HCT116 (cell line): ENCODE measurements around the gene STC2. TPM values are rescaled to one million over a fixed set of nuclear protein-coding genes. Genes with fewer than 3 reads are reported as not detected.

Experiments
- ATAC-seq: fragments of 200-7000 bp; cut with Tn5 transposase; 2 replicates; pipeline ENCODE4 v1.9.1; 2020; ENCODE audit warnings: mild to moderate bottlenecking, moderate library complexity
- BruUV-seq: library from RNA; stranded (reverse); fragments of 400-500 nt; replicated peaks from 2 replicates; lab custom pipeline; 2021; lab: Mats Ljungman, UMichigan
- CTCF ChIA-PET: fragments of 300-600 bp; sonication (Branson Sonifier 250); formaldehyde crosslinking; loops from one replicate; lab custom pipeline; 2021; ENCODE audit warnings: antibody characterized with exemption; lab: Charles Lee
- POLR2A ChIA-PET: fragments of 300-600, 350-600 bp; sonication (Branson Sonifier 250); formaldehyde crosslinking; loops from one replicate; lab custom pipeline; 2021; ENCODE audit warnings: antibody characterized with exemption; lab: Charles Lee
- RAD21 ChIA-PET, 2 experiments: fragments of 300-600 bp; sonication (Branson Sonifier 250); formaldehyde crosslinking; loops; one replicate each; lab custom pipeline; 2023; ENCODE audit warnings: low total read pairs in 2 of 2; ENCODE audit not compliant: uncharacterized antibody in 2 of 2, unreplicated experiment in 2 of 2, low non-redundant PET in 1 of 2; lab: Charles Lee
- DNase-seq: peaks from one replicate; pipeline ENCODE4 v3.0.0-alpha.2; 2010; ENCODE audit warnings: low read depth, low spot score
- H2AFZ ChIP-seq: fragments of 200-600 bp; shearing (Covaris generic), sonication (generic); 2 replicates; pipeline ENCODE4 v1.6.1; 2017; ENCODE audit warnings: low read depth, mixed run types, mixed read lengths, antibody characterized with exemption, low read length; ENCODE audit not compliant: poor library complexity, severe bottlenecking
- H3K27ac ChIP-seq: 2 replicates; pipeline ENCODE4 v1.5.1; 2012; ENCODE audit warnings: low read depth, low read length
- H3K27me3 ChIP-seq: fragments of 200-600 bp; sonication (generic); 2 replicates; pipeline ENCODE4 v1.6.1; 2016; ENCODE audit warnings: mixed run types, low read length, mixed read lengths; ENCODE audit not compliant: insufficient read depth
- H3K36me3 ChIP-seq, 2 experiments: fragments of 200-500 bp in 1 of 2; fragments of 200-600 bp in 1 of 2; sonication (Bioruptor generic) in 1 of 2; sonication (generic) in 1 of 2; 2 replicates each; pipeline versions ENCODE4 v1.5.1 to v1.6.1; 2014 to 2016; ENCODE audit warnings: low read length in 2 of 2, inconsistent platforms in 1 of 2, mixed read lengths in 1 of 2, mixed run types in 1 of 2; ENCODE audit not compliant: insufficient read depth in 2 of 2, control insufficient read depth in 1 of 2
- H3K4me1 ChIP-seq, 2 experiments: fragments of 200-600 bp in 1 of 2; sonication (generic) in 1 of 2; 2 replicates each; pipeline versions ENCODE4 v1.5.1 to v1.6.1; 2012 to 2017; ENCODE audit warnings: low read length in 2 of 2, inconsistent platforms in 1 of 2, mild to moderate bottlenecking in 1 of 2, mixed read lengths in 1 of 2, mixed run types in 1 of 2, moderate library complexity in 1 of 2; ENCODE audit not compliant: insufficient read depth in 2 of 2, control insufficient read depth in 1 of 2
- H3K4me2 ChIP-seq: fragments of 200-600 bp; sonication (generic); 2 replicates; pipeline ENCODE4 v1.6.1; 2017; ENCODE audit warnings: mixed run types, low read length, mixed read lengths
- H3K4me3 ChIP-seq, 2 experiments: fragments of 200-600 bp in 1 of 2; sonication (generic) in 1 of 2; replicated peaks in 1 of 2; 2 replicates each; pipeline ENCODE4 v1.5.1; 2011 to 2016; ENCODE audit warnings: low read length in 2 of 2, control low read depth in 1 of 2, low read depth in 1 of 2, mild to moderate bottlenecking in 1 of 2, mixed read lengths in 1 of 2, mixed run types in 1 of 2
- H3K79me2 ChIP-seq: fragments of 200-600 bp; sonication (generic); 2 replicates; pipeline ENCODE4 v1.6.1; 2017; ENCODE audit warnings: mild to moderate bottlenecking, mixed run types, low read length, moderate library complexity, mixed read lengths; ENCODE audit not compliant: insufficient read depth
- H3K9ac ChIP-seq: fragments of 200-600 bp; sonication (generic); 2 replicates; pipeline ENCODE4 v1.6.1; 2016; ENCODE audit warnings: low read length, mixed read lengths
- H3K9me2 ChIP-seq: fragments of 200-600 bp; sonication (generic), shearing (Covaris generic); 2 replicates; pipeline ENCODE4 v1.6.1; 2017; ENCODE audit warnings: mixed run types, mild to moderate bottlenecking, moderate library complexity; ENCODE audit not compliant: insufficient read depth
- H3K9me3 ChIP-seq, 2 experiments: fragments of 200-500 bp in 1 of 2; fragments of 200-600 bp in 1 of 2; sonication (Bioruptor generic) in 1 of 2; sonication (generic) in 1 of 2; 2 replicates each; pipeline ENCODE4 v1.6.1; 2014 to 2017; ENCODE audit warnings: low read length in 2 of 2, mixed read lengths in 2 of 2, inconsistent platforms in 1 of 2, low read depth in 1 of 2, mild to moderate bottlenecking in 1 of 2, mixed run types in 1 of 2, moderate library complexity in 1 of 2; ENCODE audit not compliant: control insufficient read depth in 1 of 2, insufficient read depth in 1 of 2
- H4K20me1 ChIP-seq: fragments of 200-600 bp; sonication (generic), shearing (Covaris generic); 2 replicates; pipeline ENCODE4 v1.6.1; 2017; ENCODE audit warnings: mixed run types, mild to moderate bottlenecking, moderate library complexity; ENCODE audit not compliant: insufficient read depth
- CBX3 ChIP-seq: IDR thresholded peaks from 2 replicates; pipeline ENCODE4 v1.6.1; 2012; ENCODE audit warnings: low read depth
- CTCF ChIP-seq, 3 experiments: fragments of 200-600 bp in 1 of 3; sonication (generic) in 1 of 3; IDR thresholded peaks in 2 of 3; conservative IDR thresholded peaks in 1 of 3; 2 replicates each; pipeline ENCODE4 v1.5.1; 2012 to 2017; ENCODE audit warnings: low read depth in 2 of 3, low read length in 2 of 3, antibody characterized with exemption in 1 of 3, borderline replicate concordance in 1 of 3, control low read depth in 1 of 3, mild to moderate bottlenecking in 1 of 3, mixed read lengths in 1 of 3, mixed run types in 1 of 3, moderate library complexity in 1 of 3; ENCODE audit not compliant: insufficient read depth in 1 of 3
- EZH2phosphoT487 ChIP-seq: fragments of 200-600 bp; IDR thresholded peaks from 2 replicates; pipeline ENCODE4 v1.6.1; 2018; ENCODE audit warnings: antibody characterized with exemption, borderline replicate concordance
- JUND ChIP-seq: IDR thresholded peaks from 2 replicates; pipeline ENCODE4 v1.6.1; 2012
- MAX ChIP-seq: IDR thresholded peaks from 2 replicates; pipeline ENCODE4 v1.6.1; 2012
- POLR2A ChIP-seq: IDR thresholded peaks from 2 replicates; pipeline ENCODE4 v1.7.0; 2011; ENCODE audit warnings: borderline replicate concordance; ENCODE audit not compliant: insufficient read depth, insufficient read length; ENCODE audit errors: extremely low read depth
- POLR2AphosphoS5 ChIP-seq: IDR thresholded peaks from 2 replicates; pipeline ENCODE4 v1.6.1; 2011; ENCODE audit warnings: mild to moderate bottlenecking, low read depth, low read length, moderate library complexity
- SIN3A ChIP-seq: IDR thresholded peaks from 2 replicates; pipeline ENCODE4 v1.6.1; 2012; ENCODE audit warnings: low read depth
- SP1 ChIP-seq: IDR thresholded peaks from 2 replicates; pipeline ENCODE4 v1.6.1; 2012; ENCODE audit warnings: low read depth
- SRF ChIP-seq: IDR thresholded peaks from 2 replicates; pipeline ENCODE4 v1.6.1; 2012; ENCODE audit warnings: low read depth
- TCF7L2 ChIP-seq: IDR thresholded peaks from 2 replicates; pipeline ENCODE4 v1.7.0; 2011; ENCODE audit warnings: borderline replicate concordance, inconsistent platforms; ENCODE audit not compliant: insufficient read depth, insufficient read length; ENCODE audit errors: extremely low read depth
- YY1 ChIP-seq: IDR thresholded peaks from 2 replicates; pipeline ENCODE4 v1.6.1; 2011; ENCODE audit warnings: low read length, low read depth, moderate library complexity, mild to moderate bottlenecking; ENCODE audit not compliant: insufficient replicate concordance; ENCODE audit errors: extremely low read depth
- ZNF274 ChIP-seq: fragments of 200-500 bp; sonication (Bioruptor generic); IDR thresholded peaks from 2 replicates; pipeline ENCODE4 v1.6.1; 2014; ENCODE audit warnings: mild to moderate bottlenecking, low read depth, low read length, inconsistent platforms
- intact Hi-C: fragments of 100-400 bp; cut with micrococcal nuclease; formaldehyde crosslinking; loops from 2 replicates; pipeline ENCODE4 v1.10.0; 2022
- total RNA-seq: library from RNA; stranded (reverse); gene quantifications from one replicate; pipeline ENCODE4 v1.2.1, GENCODE V29; 2021; ENCODE audit not compliant: unreplicated experiment

STC2 gene
- total RNA-seq, 1 experiment from 2014 or later, result 97.3 TPM

- no peak for TF ChIP-seq ZNF274
- TF ChIP-seq YY1, result no peak
- TF ChIP-seq SRF, result no peak
- TF ChIP-seq, all 23 proteins: peak for 7
These were observed 24.2 kb downstream of the STC2 start (continued) for GRCh38 chr5:173303878-173304590.

- intact Hi-C loops, result no loop called here
- Histone ChIP-seq H3K27me3 (no peaks in the 10 kb centered on the region), H3K4me2 (peak overlapping the region; percentile 71), H3K27ac (peak overlapping the region; percentile 35; the same call in 1 of the 2 replicates), H3K9ac (peak overlapping the region; percentile 40), H3K9me3 (peaks cover 0 to under 1% of the 10 kb centered on the region in 2 experiments; a peak in 1 of 4 replicates), H2AFZ (peak overlapping the region; percentile 46), H4K20me1 (no peaks in the 10 kb centered on the region), H3K79me2 (no peaks in the 10 kb centered on the region), H3K4me1 (peaks cover 29 to 37% of the 10 kb centered on the region in 2 experiments), H3K4me3 (peak overlapping the region; percentile 4 to 31; a peak in 1 of 4 replicates), H3K36me3 (no peaks in the 10 kb centered on the region), H3K9me2 (no peaks in the 10 kb centered on the region)
- peak; percentile 68 for DNase-seq
- TF ChIP-seq JUND, result peak; percentile 42; the same call in 1 of the 2 replicates
- peak in 1 of 3 experiments; percentile 30; a peak in 1 of 6 replicates for TF ChIP-seq CTCF (IDR thresholded peaks at IDR 0.05 in 2 of 3, conservative IDR thresholded peaks at IDR 0.05 in 1 of 3; ENCODE audit: borderline replicate concordance in 1 of 3, insufficient read depth in 1 of 3, low read depth in 2 of 3, low read length in 2 of 3)
- TF ChIP-seq SP1, result peak; percentile 86
- TF ChIP-seq POLR2AphosphoS5, result peak; percentile 34; the same call in 1 of the 2 replicates
- peak; percentile 89 for TF ChIP-seq CBX3
- TF ChIP-seq MAX, result peak; percentile 68
- no peak for TF ChIP-seq YY1
- no peak for TF ChIP-seq EZH2phosphoT487
- TF ChIP-seq TCF7L2, result peak; percentile 60
- no peak for TF ChIP-seq SIN3A
- no peak for TF ChIP-seq POLR2A
- ChIA-PET POLR2A (interaction anchor here (1.2 to 1.5 kb wide), 2 partner anchors 25 to 27 kb away, joined by 6 to 9 read pairs; partner anchors contain the start of gene STC2), CTCF (interaction anchor here (0.8 to 2.0 kb wide), 5 partner anchors 8 to 270 kb away, joined by 4 to 6 read pairs (median 5); no protein-coding TSS in a partner anchor), RAD21 (no interaction called here)
- no TSS peak for BruUV-seq
- peak; percentile 99 for ATAC-seq
These were observed 25.6 kb downstream of the STC2 start for GRCh38 chr5:173302546-173303155.
